IMR-90 (cell line): ENCODE results near the gene CPB2. TPM values are rescaled to one million over a fixed set of nuclear protein-coding genes. Genes with fewer than 3 reads are reported as not detected.

Experiments
- ATAC-seq: fragments of 200-7000 bp; cut with Tn5 transposase; 2 replicates; pipeline ENCODE4 v1.9.1; 2020; ENCODE audit warnings: low read depth, mild to moderate bottlenecking, moderate library complexity
- BruUV-seq: library from RNA; stranded (reverse); fragments of 400-500 nt; replicated peaks from 2 replicates; lab custom pipeline; 2021; lab: Mats Ljungman, UMichigan
- CTCF ChIA-PET: fragments of 300-600 bp; formaldehyde crosslinking; extraction: SDS; loops from one replicate; lab custom pipeline; 2021; ENCODE audit warnings: antibody characterized with exemption; lab: Yijun Ruan, JAX
- POLR2A ChIA-PET: fragments of 300-600 bp; sonication (Branson Sonifier 250); formaldehyde crosslinking; loops from one replicate; lab custom pipeline; 2022; ENCODE audit warnings: antibody characterized with exemption; ENCODE audit not compliant: unreplicated experiment; lab: Charles Lee
- DNase-seq: peaks from one replicate; pipeline ENCODE4 v3.0.0; 2013
- H2AFZ ChIP-seq: replicated peaks from 2 replicates; pipeline ENCODE3; 2013; ENCODE audit warnings: low read length, mild to moderate bottlenecking; ENCODE audit not compliant: poor library complexity
- H2AK5ac ChIP-seq: 2 replicates; pipeline ENCODE4 v1.6.1; 2013; ENCODE audit warnings: low read depth, low read length, inconsistent platforms
- H2AK9ac ChIP-seq: replicated peaks from 2 replicates; pipeline ENCODE3; 2013; ENCODE audit warnings: mild to moderate bottlenecking, low read depth, low read length, moderate library complexity; ENCODE audit not compliant: poor library complexity
- H2BK120ac ChIP-seq: 2 replicates; pipeline ENCODE4 v1.6.1; 2013; ENCODE audit warnings: low read depth, low read length, inconsistent platforms
- H2BK15ac ChIP-seq: 3 replicates; pipeline ENCODE4 v1.6.1; 2013; ENCODE audit warnings: low read depth, low read length, inconsistent platforms
- H2BK20ac ChIP-seq: 2 replicates; pipeline ENCODE4 v1.6.1; 2013; ENCODE audit warnings: low read depth, mild to moderate bottlenecking, inconsistent platforms, low read length, moderate library complexity
- H2BK5ac ChIP-seq: 2 replicates; pipeline ENCODE4 v1.6.1; 2013; ENCODE audit warnings: mild to moderate bottlenecking, low read depth, low read length, inconsistent platforms; ENCODE audit not compliant: poor library complexity, severe bottlenecking
- H3K14ac ChIP-seq: replicated peaks from 2 replicates; pipeline ENCODE4 v1.6.1; 2013; ENCODE audit warnings: low read depth, low read length, inconsistent platforms
- H3K18ac ChIP-seq: 2 replicates; pipeline ENCODE4 v1.6.1; 2013; ENCODE audit warnings: low read depth, low read length, control low read depth
- H3K23ac ChIP-seq: 2 replicates; pipeline ENCODE4 v1.6.1; 2013; ENCODE audit warnings: low read depth, low read length, inconsistent platforms
- H3K27ac ChIP-seq: 2 replicates; pipeline ENCODE4 v1.5.1; 2013; ENCODE audit warnings: mild to moderate bottlenecking, control low read depth, low read length; ENCODE audit not compliant: insufficient read depth
- H3K27me3 ChIP-seq: 2 replicates; pipeline ENCODE4 v1.6.1; 2013; ENCODE audit warnings: low read length; ENCODE audit not compliant: control insufficient read depth, insufficient read depth
- H3K36me3 ChIP-seq: 2 replicates; pipeline ENCODE4 v1.6.1; 2013; ENCODE audit warnings: low read length, mixed read lengths; ENCODE audit not compliant: control insufficient read depth, insufficient read depth
- H3K4ac ChIP-seq: 2 replicates; pipeline ENCODE4 v1.6.1; 2013; ENCODE audit warnings: low read depth, low read length, inconsistent platforms
- H3K4me1 ChIP-seq: 2 replicates; pipeline ENCODE4 v1.6.1; 2013; ENCODE audit warnings: low read length, mixed read lengths; ENCODE audit not compliant: control insufficient read depth, insufficient read depth
- H3K4me2 ChIP-seq: 2 replicates; pipeline ENCODE4 v1.6.1; 2013; ENCODE audit warnings: low read depth, mild to moderate bottlenecking, control low read depth, low read length, moderate library complexity
- H3K4me3 ChIP-seq: 2 replicates; pipeline ENCODE4 v1.5.1; 2013; ENCODE audit warnings: low read depth, mild to moderate bottlenecking, control low read depth, low read length, moderate library complexity; ENCODE audit not compliant: insufficient read depth
- H3K56ac ChIP-seq: 2 replicates; pipeline ENCODE4 v1.6.1; 2013; ENCODE audit warnings: low read length, inconsistent platforms; ENCODE audit not compliant: insufficient read depth; ENCODE audit errors: extremely low read depth
- H3K79me1 ChIP-seq, 2 experiments: 2 replicates each; pipeline ENCODE4 v1.6.1; 2013; ENCODE audit warnings: low read length in 2 of 2, inconsistent platforms in 1 of 2, low read depth in 1 of 2
- H3K9ac ChIP-seq: 2 replicates; pipeline ENCODE4 v1.6.1; 2013; ENCODE audit warnings: low read depth, low read length, control low read depth
- H3K9me1 ChIP-seq: 2 replicates; pipeline ENCODE4 v1.6.1; 2013; ENCODE audit warnings: low read length, inconsistent platforms; ENCODE audit not compliant: insufficient read depth
- H3K9me3 ChIP-seq: 2 replicates; pipeline ENCODE4 v1.6.1; 2013; ENCODE audit warnings: low read length; ENCODE audit not compliant: control insufficient read depth, insufficient read depth
- H4K20me1 ChIP-seq: 2 replicates; pipeline ENCODE4 v1.6.1; 2013; ENCODE audit warnings: low read length, inconsistent platforms; ENCODE audit not compliant: insufficient read depth
- H4K5ac ChIP-seq: 2 replicates; pipeline ENCODE4 v1.6.1; 2013; ENCODE audit warnings: mild to moderate bottlenecking, low read depth, low read length, control low read depth
- H4K8ac ChIP-seq, 2 experiments: 2 replicates each; pipeline ENCODE4 v1.6.1; 2013; ENCODE audit warnings: low read depth in 2 of 2, low read length in 2 of 2, control low read depth in 1 of 2, inconsistent platforms in 1 of 2
- H4K91ac ChIP-seq: 2 replicates; pipeline ENCODE4 v1.6.1; 2013; ENCODE audit warnings: low read depth, low read length, inconsistent platforms; ENCODE audit not compliant: insufficient read depth
- BHLHE40 ChIP-seq: fragments of 150-350 bp; IDR thresholded peaks from 2 replicates; pipeline ENCODE4 v1.6.1; 2016; ENCODE audit warnings: mild to moderate bottlenecking, low read depth, low read length
- CEBPB ChIP-seq: IDR thresholded peaks from 2 replicates; pipeline ENCODE4 v1.6.1; 2012; ENCODE audit warnings: low read depth, low read length, improper control_type of control experiment
- CHD1 ChIP-seq: IDR thresholded peaks from 2 replicates; pipeline ENCODE4 v1.6.1; 2012; ENCODE audit warnings: low read depth, low read length, improper control_type of control experiment
- MAFK ChIP-seq: IDR thresholded peaks from 2 replicates; pipeline ENCODE4 v1.6.1; 2012; ENCODE audit warnings: low read depth, low read length, improper control_type of control experiment
- NFE2L2 ChIP-seq: fragments of 150-350 bp; IDR thresholded peaks from 2 replicates; pipeline ENCODE4 v1.6.1; 2016; ENCODE audit warnings: low read depth, mild to moderate bottlenecking, low read length
- POLR2A ChIP-seq: IDR thresholded peaks from 2 replicates; pipeline ENCODE4 v1.6.1; 2012; ENCODE audit warnings: mild to moderate bottlenecking, low read depth, low read length
- RAD21 ChIP-seq: IDR thresholded peaks from 2 replicates; pipeline ENCODE4 v1.6.1; 2012; ENCODE audit warnings: low read length, improper control_type of control experiment
- SMC3 ChIP-seq: fragments of 150-350 bp; IDR thresholded peaks from 2 replicates; pipeline ENCODE4 v1.6.1; 2016; ENCODE audit warnings: low read depth, mild to moderate bottlenecking, antibody characterized with exemption, low read length, moderate library complexity
- USF2 ChIP-seq: fragments of 150-350 bp; IDR thresholded peaks from 2 replicates; pipeline ENCODE4 v1.6.1; 2017; ENCODE audit warnings: mild to moderate bottlenecking, antibody characterized with exemption, low read length, low read depth
- WGBS, 2 experiments: methylation state at CpG; one replicate each; pipeline versions ENCODE4 v1.1.5 to v1.1.7; 2013; ENCODE audit warnings: missing lambda C conversion rate in 2 of 2; ENCODE audit not compliant: insufficient read length in 1 of 2; ENCODE audit errors: extremely low coverage in 2 of 2; 5-methylcytosine and 5-hydroxymethylcytosine counted together
- dilution Hi-C: fragments of 300-500 bp; cut with HindIII; formaldehyde crosslinking; loops from one replicate; pipeline ENCODE4 v1.14.3; 2018; ENCODE audit warnings: low sequenced_read_pairs; ENCODE audit not compliant: unreplicated experiment
- in situ Hi-C: fragments of 300-500 bp; cut with MboI; formaldehyde crosslinking; loops from 3 replicates; pipeline ENCODE4 v1.14.3; 2019; ENCODE audit warnings: low sequenced_read_pairs, inconsistent platforms, mixed read lengths
- intact Hi-C: fragments of 100-400 bp; cut with micrococcal nuclease; formaldehyde crosslinking; loops from 2 replicates; pipeline ENCODE4 v1.10.0; 2022
- polyA plus RNA-seq, 3 experiments: library from polyadenylated mRNA; depleted of rRNA; stranded (reverse); fragments of >200 nt; gene quantifications; 2 replicates each; pipeline ENCODE4 v1.2.3, GENCODE V29; 2012; ENCODE audit warnings: low replicate concordance in 1 of 3
- total RNA-seq: library from RNA; depleted of rRNA; stranded (reverse); fragments of >200 nt; gene quantifications from 2 replicates; pipeline ENCODE4 v1.2.3, GENCODE V29; 2012

CPB2 gene
- total and polyA plus RNA-seq, 2 of the 4 experiments (the other 2 are of a cell fraction), result not detected

- no CpG with 5 or more reads among the region's 3 CpGs for WGBS, 2 experiments
- dilution Hi-C loops (no loop called here), in situ Hi-C loops (no loop called here), intact Hi-C loops (no loop called here)
- ATAC-seq (no peak), DNase-seq (no peak)
- Histone ChIP-seq H3K27ac (no peak overlapping the region), H2AFZ (no peak overlapping the region), H2BK120ac (no peak overlapping the region), H3K4me3 (no peak overlapping the region), H3K56ac (no peak overlapping the region), H2BK20ac (no peak overlapping the region), H3K23ac (no peak overlapping the region), H3K36me3 (no peaks in the 10 kb centered on the region), H3K9me1 (no peaks in the 10 kb centered on the region), H3K4ac (no peak overlapping the region), H3K14ac (no peak overlapping the region), H4K91ac (no peak overlapping the region), H3K79me1 (no peaks in the 10 kb centered on the region), H2BK5ac (no peak overlapping the region), H4K5ac (no peak overlapping the region), H4K20me1 (no peaks in the 10 kb centered on the region), H3K9ac (no peak overlapping the region), H3K4me2 (no peak overlapping the region), H3K18ac (no peak overlapping the region), H4K8ac (no peak overlapping the region), H3K4me1 (no peaks in the 10 kb centered on the region), H3K9me3 (no peaks in the 10 kb centered on the region), H2AK9ac (no peak overlapping the region), H2AK5ac (no peak overlapping the region), H2BK15ac (no peak overlapping the region), H3K27me3 (no peaks in the 10 kb centered on the region; the same call in none of the 2 replicates)
- ChIA-PET CTCF (no interaction called here), POLR2A (no interaction called here)
- no peak for TF ChIP-seq BHLHE40
- no peak for TF ChIP-seq CEBPB
- no peak for TF ChIP-seq MAFK
- no peak for TF ChIP-seq CHD1
- no peak for TF ChIP-seq SMC3
- no peak for TF ChIP-seq RAD21
- TF ChIP-seq USF2, result no peak
- no peak for TF ChIP-seq POLR2A
- TF ChIP-seq NFE2L2, result no peak
- BruUV-seq, result no TSS peak
Measured at GRCh38 chr13:46146898-46147297, 42.1 kb upstream of the CPB2 start.
